Cerebellar nuclear complex (tissue), 1 donor: ENCODE data around the gene OR51B4.
"Not testable (repeated sequence)": the region's sequence is repeated elsewhere in the genome, so short reads cannot be mapped to it uniquely, and the experiment has no call there.

Experiments used
- DNase-seq, 2 experiments: peaks; one replicate each; lab custom pipeline; 2025; lab: John Stamatoyannopoulos, UW

Gene OR51B4, protein sequence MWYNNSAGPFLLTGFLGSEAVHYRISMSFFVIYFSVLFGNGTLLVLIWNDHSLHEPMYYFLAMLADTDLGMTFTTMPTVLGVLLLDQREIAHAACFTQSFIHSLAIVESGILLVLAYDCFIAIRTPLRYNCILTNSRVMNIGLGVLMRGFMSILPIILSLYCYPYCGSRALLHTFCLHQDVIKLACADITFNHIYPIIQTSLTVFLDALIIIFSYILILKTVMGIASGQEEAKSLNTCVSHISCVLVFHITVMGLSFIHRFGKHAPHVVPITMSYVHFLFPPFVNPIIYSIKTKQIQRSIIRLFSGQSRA

DNA sequence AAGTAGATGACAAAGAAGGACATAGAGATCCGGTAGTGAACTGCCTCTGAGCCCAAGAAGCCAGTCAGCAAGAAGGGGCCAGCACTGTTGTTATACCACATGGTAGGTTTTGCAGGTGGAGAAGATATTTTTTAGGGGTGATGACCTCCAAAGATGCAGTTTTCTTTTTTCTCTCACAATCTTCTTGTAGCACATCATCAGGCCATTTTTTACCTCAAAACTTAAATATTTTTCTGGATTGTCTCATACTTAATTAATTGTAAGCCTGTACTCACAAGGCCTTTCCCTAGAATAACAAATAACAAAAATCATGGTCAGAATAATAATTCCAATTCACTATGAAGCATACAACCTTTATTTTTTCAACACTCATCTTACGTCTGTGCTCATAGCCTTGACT is at the start of gene OR51B4:
Gene OR51B4 (minus strand): TSS at position 101 of the 400 bp plus-strand sequence. CDS start 0 bp downstream, at position 101.
- DNase-seq, result no peak

DNA sequence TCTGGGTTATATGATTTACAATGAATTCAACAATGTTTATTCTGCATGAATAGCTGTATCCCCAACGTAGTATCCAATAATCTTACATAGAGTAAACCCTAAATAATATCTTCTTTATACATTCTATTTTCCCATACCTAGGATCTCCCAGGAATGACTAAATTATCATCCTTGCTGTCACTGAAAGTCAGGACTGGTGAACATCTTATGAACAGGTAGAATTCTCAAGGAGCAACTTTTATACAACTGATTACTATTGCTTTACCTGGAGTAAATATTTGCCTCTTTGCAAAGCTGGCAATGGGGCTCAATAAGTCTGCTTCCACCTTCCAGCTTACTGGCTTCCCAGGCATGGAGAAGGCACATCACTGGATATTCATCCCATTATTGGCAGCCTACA is 49.5 kb upstream of the OR51B4 start, which contains the start of gene OR51B6:
Gene OR51B6 (plus strand): TSS at position 301 of the 400 bp plus-strand sequence. CDS start 0 bp downstream, at position 301.
- DNase-seq, result no peak

DNA sequence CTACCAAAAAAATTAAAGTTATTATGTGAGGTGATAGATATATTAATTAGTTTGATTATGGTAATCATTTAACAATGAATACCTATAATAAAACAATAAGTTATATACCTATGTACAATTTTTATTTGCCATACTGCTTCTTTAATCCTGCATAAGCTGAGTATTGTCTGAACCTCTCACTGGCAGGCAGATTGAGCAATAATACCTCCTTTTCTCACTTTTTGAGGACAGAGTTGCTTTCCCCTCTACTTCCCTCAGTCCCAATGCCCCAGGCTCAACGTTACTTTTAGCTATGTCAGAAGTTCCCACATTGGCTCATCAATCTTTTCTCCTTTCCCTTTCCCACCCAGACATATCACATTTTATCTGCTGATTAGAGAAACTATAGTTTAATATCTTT is 47.8 kb upstream of the OR51B4 start:
- no peak for DNase-seq

DNA sequence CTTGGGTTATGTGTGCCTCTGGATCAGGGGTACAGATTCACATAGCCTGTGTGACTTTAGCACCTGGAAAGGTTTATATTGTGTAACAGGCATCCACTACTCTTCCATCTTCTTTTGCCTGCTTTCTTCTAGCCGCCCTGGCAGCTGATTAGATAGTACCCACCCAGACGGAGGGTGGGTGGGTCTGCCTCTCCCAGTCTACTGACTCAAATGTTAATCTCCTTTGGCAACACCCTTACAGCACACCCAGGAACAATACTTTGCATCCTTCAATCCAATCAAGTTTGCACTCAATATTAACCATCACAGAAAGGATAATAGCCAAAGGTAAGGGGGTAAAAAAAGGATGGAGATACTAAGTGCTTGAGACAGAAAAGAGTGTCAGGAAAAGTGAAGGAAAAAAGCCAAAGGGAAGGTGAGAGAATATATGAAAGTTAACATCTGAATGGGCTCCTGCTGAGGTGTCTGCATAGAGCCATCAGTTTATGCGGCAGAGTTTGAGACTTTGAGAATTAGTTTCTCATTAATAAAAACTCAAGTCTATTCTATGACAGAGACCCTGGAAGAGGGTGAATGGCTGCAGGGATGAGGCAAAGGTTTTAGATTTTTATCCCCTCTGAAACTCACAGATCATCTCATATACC is 46.9 kb upstream of the OR51B4 start:
- DNase-seq, result no peak

DNA sequence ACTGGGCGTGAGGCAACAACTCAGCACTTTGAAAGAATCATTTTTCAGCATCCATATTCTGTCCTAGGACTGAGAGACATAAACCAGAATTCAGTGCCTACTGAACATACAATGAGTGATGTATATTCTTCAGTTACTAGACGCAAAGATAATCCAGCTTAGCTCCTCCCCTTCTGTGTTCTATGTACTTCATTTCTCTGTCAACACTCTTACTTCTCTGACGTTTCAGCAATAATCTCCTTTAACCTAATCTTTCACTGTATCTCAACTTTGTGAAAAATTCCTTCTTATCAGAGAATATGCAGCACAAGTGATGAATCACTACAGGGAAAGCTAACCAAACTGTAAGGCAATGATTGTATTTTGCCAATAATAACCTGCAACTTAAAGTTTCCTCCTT is 44.1 kb upstream of the OR51B4 start:
- no peak for DNase-seq

DNA sequence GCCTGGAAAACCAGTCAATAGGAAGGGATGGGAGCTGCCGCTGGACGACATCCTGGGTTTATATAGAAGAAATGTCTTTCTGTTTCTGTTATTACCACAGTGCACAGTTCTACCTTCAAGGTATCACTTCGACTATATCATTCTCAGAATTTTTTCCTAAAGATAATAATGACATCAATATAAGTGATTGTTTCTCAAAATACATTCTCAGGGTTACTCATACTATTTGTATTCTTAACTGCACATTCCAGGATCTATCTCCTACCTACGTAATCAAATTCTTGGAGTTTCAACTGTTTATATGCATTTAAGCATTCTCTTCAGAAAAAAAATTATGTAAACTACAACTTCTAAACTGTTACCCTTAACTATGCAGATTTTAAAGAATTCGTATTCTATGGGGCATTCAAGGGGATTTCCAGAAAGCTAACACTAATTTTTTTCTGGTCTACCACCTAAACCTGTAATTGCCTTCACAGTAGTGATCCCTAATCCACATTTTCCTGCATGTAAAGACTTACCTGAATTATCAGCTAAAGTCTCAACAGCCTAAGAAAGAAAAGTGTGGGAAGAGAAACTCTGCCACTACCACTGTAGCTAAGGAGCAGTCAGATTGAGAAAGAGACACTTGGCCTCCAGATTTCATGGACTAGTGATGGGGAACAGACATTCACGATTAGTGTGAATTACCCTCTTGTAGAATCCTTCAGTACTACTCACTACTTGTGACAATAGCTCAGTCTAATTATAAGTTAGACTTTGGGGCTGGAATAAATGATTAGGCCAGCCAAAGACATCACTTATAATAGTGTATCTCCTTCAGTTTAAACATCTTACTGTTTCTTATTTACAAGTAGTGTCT is 42.0 kb upstream of the OR51B4 start, which contains the start of gene OR51B5:
Gene OR51B5 (minus strand): TSS at position 51 of the 862 bp plus-strand sequence. CDS start 0 bp downstream, at position 51.
- no peak for DNase-seq

DNA sequence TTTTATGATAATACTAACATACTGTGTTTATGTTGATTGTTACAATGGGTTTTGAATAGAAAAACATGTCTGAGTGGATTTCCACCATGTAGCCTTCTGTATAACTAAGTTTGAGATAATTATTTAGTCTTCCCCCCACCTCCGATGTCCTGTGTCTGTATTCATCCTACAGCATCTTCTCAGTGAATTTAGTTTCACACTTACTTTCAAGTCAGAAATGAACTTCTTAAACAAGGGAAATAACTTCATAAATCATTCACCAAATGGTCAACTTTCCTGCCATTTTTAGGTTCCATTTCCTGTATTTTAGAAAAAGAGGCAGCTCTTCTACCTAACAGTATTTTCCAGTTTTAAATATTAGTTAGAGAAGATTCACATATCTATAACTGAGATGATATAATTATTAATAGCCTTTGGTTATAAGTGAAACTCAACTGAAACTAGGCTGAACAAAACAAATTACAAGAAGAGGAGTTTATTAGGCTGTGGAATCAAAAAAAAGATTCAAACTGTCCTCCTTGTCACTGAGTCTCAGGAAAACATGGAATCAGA is 38.1 kb upstream of the OR51B4 start:
- no peak for DNase-seq

DNA sequence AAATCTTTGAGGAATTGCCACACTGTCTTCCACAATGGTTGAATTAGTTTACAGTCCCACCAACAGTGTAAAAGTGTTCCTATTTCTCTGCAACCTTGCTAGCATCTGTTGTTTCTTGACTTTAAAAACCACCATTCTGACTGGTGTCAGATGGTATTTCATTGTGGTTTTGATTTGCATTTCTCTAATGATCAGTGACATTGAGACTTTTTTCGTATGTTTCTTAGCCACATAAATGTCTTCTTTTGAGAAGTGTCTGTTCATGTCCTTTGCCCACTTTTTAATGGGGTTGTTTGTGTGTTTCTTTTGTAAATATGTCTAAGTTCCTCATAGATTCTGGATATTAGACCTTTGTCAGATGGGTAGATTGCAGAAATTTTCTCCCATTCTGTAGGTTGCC is 35.5 kb upstream of the OR51B4 start:
- DNase-seq, result not testable (repeated sequence)

DNA sequence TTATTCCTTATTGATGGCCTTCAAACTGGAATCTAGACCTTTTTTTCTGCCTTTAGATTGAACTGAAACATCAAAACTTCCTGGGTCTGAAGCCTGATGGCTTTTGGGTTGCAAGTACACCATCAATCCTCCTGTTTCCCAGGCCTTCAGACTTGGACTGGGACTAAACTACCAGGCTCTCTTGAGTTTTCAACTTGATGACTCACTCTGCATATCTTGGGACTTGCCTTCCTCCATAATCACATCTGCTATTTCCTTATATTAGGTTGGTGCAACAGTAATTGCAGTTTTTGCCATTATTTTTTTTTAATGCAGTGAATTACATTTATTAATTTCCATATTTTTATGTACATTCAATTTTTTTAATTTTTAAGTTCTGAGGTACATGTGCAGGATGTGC is 34.6 kb upstream of the OR51B4 start:
- no peak for DNase-seq

DNA sequence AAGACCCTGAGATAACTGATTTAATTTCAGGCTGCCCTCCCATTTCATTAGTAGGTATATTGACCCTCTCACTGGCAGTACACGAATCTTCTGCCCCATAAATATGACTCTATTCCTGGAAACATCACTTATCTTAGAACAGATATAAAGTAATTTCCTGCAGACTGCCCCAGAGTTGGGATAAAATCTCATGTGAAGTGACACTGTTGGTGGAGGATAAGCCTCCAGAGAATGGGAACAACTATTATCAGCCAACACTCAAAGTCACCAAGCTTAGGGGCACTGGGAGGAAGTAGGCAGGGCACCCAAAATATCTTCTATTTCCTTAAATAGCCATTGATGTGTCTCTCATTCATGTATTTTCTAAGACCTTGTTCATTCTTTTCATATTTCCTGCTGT is 33.4 kb upstream of the OR51B4 start:
- no peak for DNase-seq

DNA sequence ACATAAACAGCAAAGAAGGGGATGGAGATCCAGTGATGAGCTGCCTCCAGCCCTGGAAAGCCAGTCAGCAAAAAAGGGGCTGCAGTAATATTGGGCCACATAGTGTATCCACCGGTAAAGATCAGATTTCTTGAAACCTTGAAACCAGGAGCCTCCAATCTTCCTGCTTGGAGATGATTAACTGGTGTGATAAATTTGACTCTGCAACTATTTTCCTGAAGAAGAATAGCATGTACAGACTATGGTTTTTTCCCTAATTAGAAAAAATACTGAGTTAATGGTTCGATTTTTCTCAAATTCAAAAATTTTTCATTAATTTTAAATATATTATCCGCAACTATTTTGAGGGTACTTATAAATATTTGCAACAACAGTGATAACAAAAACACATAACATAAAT is 22.5 kb upstream of the OR51B4 start, which contains the start of gene OR51B2:
Gene OR51B2 (minus strand): TSS at position 101 of the 400 bp plus-strand sequence. CDS start 0 bp downstream, at position 101.
- DNase-seq, result no peak

DNA sequence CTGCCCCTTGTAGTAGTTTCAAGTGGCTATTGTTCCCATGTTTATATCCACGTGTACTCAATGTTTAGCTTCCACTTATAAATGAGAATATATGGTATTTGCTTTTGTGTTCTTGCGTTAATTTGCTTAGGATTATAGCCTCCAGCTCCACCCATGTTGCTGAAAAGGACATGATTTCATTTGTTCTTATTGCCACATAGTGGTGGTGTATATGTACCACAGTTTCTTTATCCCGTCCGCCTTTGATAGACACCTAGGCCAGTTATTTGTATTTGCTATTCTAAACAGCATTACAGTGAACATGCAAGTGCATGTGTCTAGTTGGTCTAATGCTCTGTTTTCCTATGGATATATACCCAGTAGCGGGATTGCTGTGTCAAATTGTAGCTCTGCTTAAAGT is 15.5 kb upstream of the OR51B4 start:
- no peak for DNase-seq

DNA sequence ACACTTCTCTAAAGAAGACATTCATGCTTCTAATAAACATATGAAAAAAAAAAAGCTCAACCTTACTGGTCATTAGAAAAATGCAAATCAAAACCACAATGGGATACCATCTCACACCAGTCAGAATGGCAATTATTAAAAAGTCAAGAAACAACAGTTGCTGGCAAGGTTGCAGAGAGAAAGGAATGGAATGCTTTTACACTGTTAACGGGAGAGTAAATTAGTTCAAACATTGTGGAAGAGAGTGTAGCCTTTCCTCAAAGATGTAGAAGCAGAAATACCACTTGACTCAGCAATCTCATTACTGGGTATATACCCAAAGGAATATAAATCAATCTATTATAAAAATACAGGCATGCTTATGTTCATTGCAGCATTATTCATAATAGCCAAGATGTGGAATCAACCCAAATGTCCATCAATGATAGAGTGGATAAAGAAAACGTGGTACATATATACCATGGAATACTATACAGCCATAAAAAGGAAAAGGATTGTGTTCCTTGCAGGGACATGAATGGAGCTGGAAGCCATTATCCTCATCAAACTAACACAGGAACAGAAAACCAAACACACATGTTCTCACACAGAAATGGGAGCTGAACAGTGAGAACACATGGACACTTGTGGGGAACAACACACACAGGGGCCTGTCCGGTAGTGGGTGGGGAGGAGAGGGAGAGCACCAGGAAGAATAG is 11.7 kb upstream of the OR51B4 start:
- DNase-seq, result not testable (repeated sequence)

DNA sequence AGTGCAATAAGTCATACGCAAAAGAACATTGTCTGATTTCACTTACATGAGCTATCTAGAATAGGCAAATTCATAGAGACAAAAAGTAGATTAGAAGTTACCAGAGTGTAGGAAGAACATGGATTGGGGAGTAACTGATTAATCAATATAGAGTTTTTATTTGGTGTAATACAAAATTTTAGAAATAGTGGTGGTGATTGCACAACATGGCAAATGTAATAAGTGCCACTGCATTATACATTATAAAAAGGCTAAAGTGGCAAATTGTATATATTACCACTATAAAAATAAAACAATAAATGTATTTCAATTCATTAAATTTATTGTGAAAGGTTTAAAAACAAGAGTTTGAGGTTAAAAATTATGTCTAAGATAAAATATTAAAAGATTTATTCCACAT is 8.7 kb upstream of the OR51B4 start:
- no peak for DNase-seq

DNA sequence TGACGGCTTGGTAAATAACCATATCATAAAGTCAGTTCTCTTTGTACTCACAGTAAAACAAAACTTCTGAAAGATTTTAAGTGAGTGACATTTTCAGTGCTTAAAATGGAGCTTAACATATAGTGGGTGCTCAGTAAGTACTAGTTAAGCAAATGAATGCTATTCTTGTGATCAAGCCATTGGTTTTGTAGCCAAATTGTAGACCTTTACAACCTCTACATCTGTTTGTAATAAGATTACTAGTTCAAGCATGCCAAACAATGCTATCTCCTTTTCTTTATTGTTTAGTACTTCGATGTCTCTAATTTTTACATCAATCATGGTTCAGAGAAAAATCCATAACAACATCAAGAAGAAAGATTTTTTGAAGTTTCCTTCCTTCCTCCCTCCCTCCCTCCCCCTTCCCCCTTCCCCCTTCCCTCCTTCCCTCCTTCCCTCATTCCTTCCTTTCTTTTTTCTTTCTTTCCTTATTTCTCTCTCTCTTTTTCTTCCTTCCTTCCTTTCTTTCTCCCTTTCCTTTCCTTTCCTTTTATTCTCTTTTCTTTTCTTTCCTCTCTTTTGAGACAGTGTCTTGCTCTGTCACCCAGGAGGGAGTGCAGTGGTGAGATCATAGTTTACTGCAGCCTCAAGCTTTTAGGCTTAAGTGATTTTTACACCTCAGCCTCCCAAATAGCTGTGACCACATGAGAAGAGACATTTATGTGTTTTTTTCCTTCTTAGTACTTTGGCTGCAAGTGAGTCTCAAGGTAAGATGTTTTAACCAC is 5.7 kb upstream of the OR51B4 start:
- DNase-seq, result no peak

DNA sequence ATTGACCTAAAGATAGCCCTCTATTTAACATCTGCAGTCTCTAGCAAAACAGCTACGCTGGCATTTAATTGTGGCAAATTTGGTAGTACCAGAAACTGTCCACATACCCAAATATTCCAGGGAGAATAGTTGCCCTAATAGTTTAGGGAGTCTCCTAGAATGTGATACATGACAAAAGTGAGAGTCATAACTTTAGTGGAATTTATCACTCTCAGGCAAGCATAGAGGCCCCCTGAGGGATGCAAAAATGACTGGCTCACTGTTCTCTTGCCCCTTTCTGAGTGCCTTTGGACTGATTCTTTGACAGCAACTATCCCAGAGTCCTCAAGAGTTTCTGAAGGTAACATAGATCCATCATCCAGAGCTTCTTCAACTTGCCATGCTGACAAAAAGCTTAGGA is 2.3 kb upstream of the OR51B4 start:
- no peak for DNase-seq

DNA sequence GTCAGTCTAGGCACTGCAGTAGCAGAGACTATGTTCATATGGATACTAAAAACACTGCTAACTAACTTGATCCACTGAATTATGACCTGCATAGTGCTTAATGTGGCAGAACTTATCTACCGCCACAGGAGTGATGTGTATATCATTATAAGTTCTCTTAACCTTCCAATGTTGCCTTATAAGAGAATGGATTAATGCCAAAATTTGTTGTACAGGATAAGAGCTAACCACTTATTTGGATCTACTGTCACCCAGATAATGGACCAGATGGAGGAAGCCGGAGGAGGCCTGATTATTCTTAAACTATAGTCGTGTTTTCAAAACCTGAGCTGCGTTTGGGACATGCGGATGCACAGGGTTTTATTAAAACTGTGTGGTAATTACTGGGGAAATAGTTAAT is 1.9 kb upstream of the OR51B4 start:
- DNase-seq, result no peak

DNA sequence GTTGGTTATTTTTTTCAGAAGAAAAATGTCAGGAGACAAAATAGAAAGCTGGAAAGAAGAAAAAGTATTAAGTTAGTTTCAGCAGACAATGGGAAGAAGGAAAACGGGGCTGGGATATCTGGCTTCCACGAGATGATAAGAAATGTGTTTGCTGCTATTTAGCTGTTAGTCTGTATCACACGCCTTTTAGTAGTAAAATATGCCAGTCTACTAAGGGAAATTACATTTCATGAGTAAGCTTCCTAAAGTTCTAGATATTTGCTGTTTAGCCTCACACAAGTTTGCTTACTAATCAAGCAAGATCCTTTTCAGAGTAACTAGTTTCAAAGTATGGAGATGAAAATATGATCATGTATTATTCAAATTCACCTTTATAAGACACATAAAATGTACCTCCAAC is 1.5 kb downstream of the OR51B4 start:
- DNase-seq, result no peak

DNA sequence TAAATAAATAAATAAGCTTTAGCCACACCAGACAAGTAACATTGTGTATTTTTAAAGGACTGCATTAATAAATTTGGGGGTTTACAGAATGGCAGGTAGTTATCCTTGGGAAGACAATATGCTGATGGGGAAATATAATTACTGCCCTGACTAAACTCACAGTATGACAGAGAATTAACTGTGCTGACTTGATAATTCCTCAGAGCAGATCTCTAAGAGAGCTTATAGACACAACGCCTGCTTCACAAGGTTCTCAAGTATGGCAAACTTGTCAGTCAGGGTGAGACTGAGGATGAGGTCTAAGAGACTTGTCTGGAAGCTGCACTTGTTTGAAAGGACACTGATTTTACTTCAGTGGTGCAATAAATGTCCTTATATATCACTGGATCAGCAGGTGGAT is 3.3 kb downstream of the OR51B4 start:
- DNase-seq, result no peak

DNA sequence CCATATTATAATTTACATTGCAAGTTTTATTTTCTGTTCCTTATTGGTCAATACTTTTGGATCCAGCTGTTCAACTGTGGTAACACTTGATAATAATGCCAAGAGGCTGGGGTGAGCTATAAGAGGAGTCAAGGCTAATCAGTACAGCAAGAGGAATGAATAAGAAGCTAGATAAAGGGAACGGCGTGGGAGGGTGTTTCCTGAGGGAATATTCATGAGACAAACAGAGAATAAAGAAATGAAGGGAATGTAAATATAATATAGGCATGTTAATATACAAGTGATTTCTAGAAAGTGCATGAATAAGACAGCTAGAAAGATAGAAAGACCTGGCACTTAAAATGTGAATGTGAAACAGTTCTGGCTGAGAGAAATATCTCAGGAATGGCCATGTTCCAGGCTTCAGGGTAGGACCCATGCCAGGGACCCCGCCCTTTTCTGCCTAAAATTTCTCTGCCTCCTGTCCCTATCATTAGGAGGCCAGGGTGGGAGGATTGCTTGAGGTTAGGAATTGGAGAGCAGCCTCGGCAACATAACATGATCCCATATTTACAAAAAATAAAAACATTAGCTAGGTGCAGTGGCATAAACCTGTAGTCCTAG is 3.9 kb downstream of the OR51B4 start:
- DNase-seq, result no peak
